ENCODE measurements around the gene PERM1.

The PERM1 gene

DNA sequence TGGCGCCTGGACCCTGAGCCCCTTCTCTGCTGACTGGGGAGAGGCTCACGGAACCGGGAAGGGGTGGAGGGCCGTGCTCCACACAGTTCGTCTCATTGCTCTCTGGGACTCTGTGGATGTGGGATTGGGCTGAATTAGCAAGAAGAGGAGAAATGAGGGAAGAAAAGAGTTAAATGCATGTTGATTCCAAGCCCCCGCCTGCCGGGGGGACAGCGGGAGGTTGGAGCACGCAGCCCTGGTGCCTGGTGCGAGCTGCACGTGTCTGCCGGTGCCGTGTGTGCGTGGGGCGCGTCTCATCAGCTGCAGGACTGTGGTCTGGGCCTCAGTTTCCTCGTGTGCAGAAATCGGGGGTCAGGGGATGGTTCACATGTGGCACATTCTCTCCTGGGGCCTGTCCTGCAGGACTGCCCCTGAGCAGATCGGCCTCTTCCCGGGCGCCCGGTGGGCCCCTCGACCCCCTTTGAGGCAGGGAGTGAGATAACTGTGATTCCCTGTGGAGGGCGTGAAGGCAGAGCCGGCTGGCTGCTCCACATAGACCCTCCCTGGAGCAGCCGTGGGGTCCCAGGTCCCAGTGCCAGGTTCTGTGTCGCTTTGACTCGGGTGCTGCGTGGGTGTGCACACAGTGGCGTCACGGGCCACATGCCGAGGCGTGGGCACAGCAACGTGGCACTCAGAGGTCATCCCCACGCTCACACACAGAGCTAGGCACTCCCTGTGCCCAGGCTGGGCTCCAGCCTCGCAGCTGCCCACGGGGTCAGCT lies 46.7 kb downstream of the PERM1 start:
- H3K27me3 ChIP-seq (replicated peaks; ENCODE audit: control insufficient read depth, insufficient read depth, low read length, poor library complexity, severe bottlenecking): peaks cover 32% of the 10 kb centered on the region
- no peaks in the 10 kb centered on the region for H3K9me3 ChIP-seq (ENCODE audit: control insufficient read depth, low read length)
- no peaks in the 10 kb centered on the region for H3K36me3 ChIP-seq (ENCODE audit: control insufficient read depth, insufficient read depth, low read length)
- H3K4me1 ChIP-seq (ENCODE audit: control insufficient read depth, insufficient read depth, low read length, poor library complexity, severe bottlenecking): no peaks in the 10 kb centered on the region
- DNase-seq: no peak
- no peak overlapping the region for H3K27ac ChIP-seq (ENCODE audit: insufficient read depth, low read length, poor library complexity, severe bottlenecking)
- no peak overlapping the region for H3K4me3 ChIP-seq (ENCODE audit: insufficient read depth, low read depth, low read length, poor library complexity, severe bottlenecking)

GRCh38 chr1:933603-933940 lies 48.3 kb downstream of the PERM1 start:
- Histone ChIP-seq H3K4me3 (ENCODE audit: insufficient read depth, low read depth, low read length, poor library complexity, severe bottlenecking) (no peak overlapping the region), H3K27ac (ENCODE audit: insufficient read depth, low read length, poor library complexity, severe bottlenecking) (no peak overlapping the region), H3K27me3 (replicated peaks; ENCODE audit: control insufficient read depth, insufficient read depth, low read length, poor library complexity, severe bottlenecking) (peaks cover 20% of the 10 kb centered on the region), H3K36me3 (ENCODE audit: control insufficient read depth, insufficient read depth, low read length) (no peaks in the 10 kb centered on the region), H3K9me3 (ENCODE audit: control insufficient read depth, low read length) (no peaks in the 10 kb centered on the region), H3K4me1 (ENCODE audit: control insufficient read depth, insufficient read depth, low read length, poor library complexity, severe bottlenecking) (no peaks in the 10 kb centered on the region)
- no peak for DNase-seq

DNA sequence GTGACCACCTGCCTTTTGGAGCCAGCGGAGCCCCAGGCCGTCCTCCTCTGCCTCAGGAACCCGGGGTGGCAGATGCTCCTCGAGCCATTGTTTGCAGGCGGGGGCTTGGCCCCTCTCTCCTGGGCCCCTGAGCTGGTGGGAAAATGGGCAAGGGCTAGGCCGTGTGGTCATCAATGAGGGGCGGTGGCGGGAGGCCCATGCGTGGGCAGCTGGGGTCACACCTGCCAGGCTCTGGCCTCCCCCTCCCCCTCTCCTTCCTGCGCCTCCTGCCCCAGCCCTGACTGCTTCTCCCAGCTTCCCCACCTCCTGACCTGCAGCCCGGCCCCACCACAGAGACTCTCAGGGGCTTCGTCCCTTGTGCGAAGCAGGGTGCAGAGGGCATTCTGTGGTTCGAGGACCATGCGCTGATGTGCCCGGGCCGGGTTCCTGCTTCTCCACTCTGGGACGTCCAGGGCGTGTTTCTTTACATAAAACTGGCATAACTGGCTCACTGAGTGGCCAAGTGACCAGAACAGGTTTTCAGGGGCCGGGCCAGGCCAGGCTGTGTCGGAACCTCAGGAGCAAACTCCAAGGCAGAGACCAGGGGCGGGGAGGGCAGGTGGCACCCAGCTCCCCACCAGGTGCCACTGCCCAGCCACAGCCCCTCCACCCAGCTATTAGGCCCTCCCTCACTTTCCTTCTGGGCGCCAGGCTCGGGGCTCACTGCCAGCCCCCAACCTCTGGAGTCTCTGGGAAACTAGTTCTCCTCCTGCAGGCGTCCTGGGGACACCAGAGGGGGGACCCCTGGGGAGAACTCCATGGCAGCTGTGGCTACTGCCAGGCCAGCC lies 48.9 kb downstream of the PERM1 start:
- Histone ChIP-seq H3K4me1 (ENCODE audit: control insufficient read depth, insufficient read depth, low read length, poor library complexity, severe bottlenecking) (no peaks in the 10 kb centered on the region), H3K36me3 (ENCODE audit: control insufficient read depth, insufficient read depth, low read length) (no peaks in the 10 kb centered on the region), H3K4me3 (ENCODE audit: insufficient read depth, low read depth, low read length, poor library complexity, severe bottlenecking) (no peak overlapping the region), H3K27me3 (replicated peaks; ENCODE audit: control insufficient read depth, insufficient read depth, low read length, poor library complexity, severe bottlenecking) (peaks cover 20% of the 10 kb centered on the region), H3K27ac (ENCODE audit: insufficient read depth, low read length, poor library complexity, severe bottlenecking) (no peak overlapping the region), H3K9me3 (ENCODE audit: control insufficient read depth, low read length) (no peaks in the 10 kb centered on the region)
- DNase-seq: no peak

DNA sequence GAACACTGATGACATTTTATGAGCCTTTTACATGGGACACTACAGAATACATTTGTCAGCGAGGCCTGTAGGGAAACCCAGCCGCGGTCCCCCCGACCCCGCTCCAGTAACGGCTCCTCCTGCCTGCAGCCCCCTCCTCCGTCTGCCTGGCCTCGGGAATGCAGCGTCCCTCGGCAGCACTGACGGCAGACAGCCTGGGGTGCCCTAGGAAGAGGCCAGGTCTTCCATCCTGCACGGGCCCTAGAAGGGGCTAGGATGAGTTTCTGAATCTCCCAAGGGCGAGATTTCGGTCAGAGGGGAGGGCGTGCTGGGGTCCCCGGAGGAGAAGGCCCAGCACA lies 49.8 kb downstream of the PERM1 start:
- H3K4me3 ChIP-seq (ENCODE audit: insufficient read depth, low read depth, low read length, poor library complexity, severe bottlenecking): no peak overlapping the region
- DNase-seq: no peak
- H3K4me1 ChIP-seq (ENCODE audit: control insufficient read depth, insufficient read depth, low read length, poor library complexity, severe bottlenecking): no peaks in the 10 kb centered on the region
- no peaks in the 10 kb centered on the region for H3K9me3 ChIP-seq (ENCODE audit: control insufficient read depth, low read length)
- no peaks in the 10 kb centered on the region for H3K36me3 ChIP-seq (ENCODE audit: control insufficient read depth, insufficient read depth, low read length)
- no peak overlapping the region for H3K27ac ChIP-seq (ENCODE audit: insufficient read depth, low read length, poor library complexity, severe bottlenecking)
- H3K27me3 ChIP-seq (replicated peaks; ENCODE audit: control insufficient read depth, insufficient read depth, low read length, poor library complexity, severe bottlenecking): peaks cover 25% of the 10 kb centered on the region

- Histone ChIP-seq H3K36me3 (ENCODE audit: control insufficient read depth, insufficient read depth, low read length) (no peaks in the 10 kb centered on the region), H3K4me1 (ENCODE audit: control insufficient read depth, insufficient read depth, low read length, poor library complexity, severe bottlenecking) (no peaks in the 10 kb centered on the region), H3K9me3 (ENCODE audit: control insufficient read depth, low read length) (no peaks in the 10 kb centered on the region), H3K4me3 (ENCODE audit: insufficient read depth, low read depth, low read length, poor library complexity, severe bottlenecking) (no peak overlapping the region), H3K27ac (ENCODE audit: insufficient read depth, low read length, poor library complexity, severe bottlenecking) (no peak overlapping the region), H3K27me3 (replicated peaks; ENCODE audit: control insufficient read depth, insufficient read depth, low read length, poor library complexity, severe bottlenecking) (peaks cover 27% of the 10 kb centered on the region)
- no peak for DNase-seq
Observed at GRCh38 chr1:931380-932172, 50.3 kb downstream of the PERM1 start.

GRCh38 chr1:930633-931138 lies 51.2 kb downstream of the PERM1 start:
- Histone ChIP-seq H3K36me3 (ENCODE audit: control insufficient read depth, insufficient read depth, low read length) (no peaks in the 10 kb centered on the region), H3K4me3 (ENCODE audit: insufficient read depth, low read depth, low read length, poor library complexity, severe bottlenecking) (no peak overlapping the region), H3K27ac (ENCODE audit: insufficient read depth, low read length, poor library complexity, severe bottlenecking) (no peak overlapping the region), H3K27me3 (replicated peaks; ENCODE audit: control insufficient read depth, insufficient read depth, low read length, poor library complexity, severe bottlenecking) (peaks cover 31% of the 10 kb centered on the region), H3K4me1 (ENCODE audit: control insufficient read depth, insufficient read depth, low read length, poor library complexity, severe bottlenecking) (peaks cover 3% of the 10 kb centered on the region), H3K9me3 (ENCODE audit: control insufficient read depth, low read length) (no peaks in the 10 kb centered on the region)
- DNase-seq: no peak

DNA sequence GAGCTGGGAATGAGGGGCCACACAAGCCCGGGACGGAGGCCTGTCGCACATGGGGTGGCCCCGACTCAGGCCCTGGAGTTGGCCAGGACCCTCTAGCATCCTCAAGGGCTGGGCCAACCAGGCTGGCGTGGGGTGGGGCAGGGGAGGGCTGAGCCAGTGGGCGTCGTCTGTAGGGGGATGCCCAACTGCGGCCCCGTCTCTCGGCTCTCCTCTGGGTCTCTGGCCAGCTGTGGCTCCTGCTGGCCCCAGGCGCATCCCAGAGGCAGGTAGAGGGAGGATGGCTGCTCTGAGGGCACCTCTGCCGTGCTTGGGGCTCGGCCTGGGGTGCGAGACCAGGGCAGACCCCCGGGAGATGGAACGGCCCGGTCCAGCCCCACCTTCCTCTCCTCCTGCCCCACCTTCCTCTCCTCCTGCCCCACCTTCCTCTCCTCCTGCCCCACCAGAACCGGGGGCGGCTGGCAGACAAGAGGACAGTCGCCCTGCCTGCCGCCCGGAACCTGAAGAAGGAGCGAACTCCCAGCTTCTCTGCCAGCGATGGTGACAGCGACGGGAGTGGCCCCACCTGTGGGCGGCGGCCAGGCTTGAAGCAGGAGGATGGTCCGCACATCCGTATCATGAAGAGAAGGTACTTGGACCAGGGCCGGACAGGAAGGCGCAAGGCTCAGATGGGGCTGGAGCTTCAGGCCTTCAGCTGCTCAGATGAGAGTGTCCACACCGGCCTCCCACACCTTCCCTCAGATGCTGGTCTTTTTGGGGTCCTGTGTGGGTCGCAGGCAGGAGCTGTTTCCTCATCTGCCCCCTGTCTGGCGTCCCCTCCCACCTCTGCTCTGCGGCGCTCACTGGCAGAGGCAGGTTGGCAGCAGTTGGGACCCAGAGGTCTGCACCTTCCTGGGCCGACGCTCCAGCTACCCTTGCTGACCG lies 51.9 kb downstream of the PERM1 start:
- no peak overlapping the region for H3K4me3 ChIP-seq (ENCODE audit: insufficient read depth, low read depth, low read length, poor library complexity, severe bottlenecking)
- H3K4me1 ChIP-seq (ENCODE audit: control insufficient read depth, insufficient read depth, low read length, poor library complexity, severe bottlenecking): peaks cover 9% of the 10 kb centered on the region
- H3K27me3 ChIP-seq (replicated peaks; ENCODE audit: control insufficient read depth, insufficient read depth, low read length, poor library complexity, severe bottlenecking): peaks cover 28% of the 10 kb centered on the region

DNA sequence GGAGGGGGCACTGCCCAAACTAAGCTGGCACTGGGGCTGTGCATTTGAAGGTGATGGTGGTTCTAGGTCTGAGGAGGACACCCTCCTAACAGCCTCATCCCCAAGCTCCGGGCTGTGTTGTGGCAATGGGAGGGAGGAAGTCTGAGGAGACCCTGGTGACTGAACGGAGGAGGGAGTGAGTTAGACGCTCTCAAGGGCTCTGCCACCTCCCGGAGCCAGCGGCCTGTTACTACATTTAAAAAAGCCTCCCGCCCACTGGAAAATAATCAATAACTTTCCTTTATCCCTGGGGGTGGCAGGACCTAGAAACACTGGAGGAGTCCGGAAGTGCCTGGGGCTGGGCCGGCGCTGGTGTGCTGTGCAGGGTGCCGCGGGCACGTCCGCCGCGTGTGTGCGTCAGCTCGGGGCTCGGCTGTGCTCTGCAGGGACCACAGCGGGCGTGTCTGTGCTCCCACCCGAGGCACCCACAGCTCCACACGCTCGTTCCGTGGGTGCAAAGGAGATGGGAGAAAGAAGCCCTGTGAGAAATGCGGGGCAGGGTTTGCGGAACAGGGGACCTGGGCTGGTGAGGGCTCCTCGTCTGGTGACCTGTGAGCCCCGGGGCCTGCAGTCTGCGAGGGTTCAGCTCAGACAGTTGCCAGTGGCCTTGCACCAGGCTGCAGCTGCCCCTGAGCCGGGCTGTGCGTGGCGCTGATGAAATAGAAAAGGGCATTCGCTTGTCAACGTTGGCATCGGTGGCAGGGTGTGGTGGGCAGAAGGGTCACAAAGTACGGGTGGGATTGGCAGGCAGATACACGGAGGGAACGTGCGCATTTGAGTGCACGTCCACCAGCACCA lies 52.9 kb downstream of the PERM1 start:
- peaks cover 14% of the 10 kb centered on the region for H3K4me1 ChIP-seq (ENCODE audit: control insufficient read depth, insufficient read depth, low read length, poor library complexity, severe bottlenecking)
- peaks cover 31% of the 10 kb centered on the region for H3K27me3 ChIP-seq (replicated peaks; ENCODE audit: control insufficient read depth, insufficient read depth, low read length, poor library complexity, severe bottlenecking)

More for the DNA sequence above, 51.9 kb downstream of the PERM1 start:
- H3K36me3 ChIP-seq (ENCODE audit: control insufficient read depth, insufficient read depth, low read length): no peaks in the 10 kb centered on the region
- no peak for DNase-seq
- no peaks in the 10 kb centered on the region for H3K9me3 ChIP-seq (ENCODE audit: control insufficient read depth, low read length)
- H3K27ac ChIP-seq (ENCODE audit: insufficient read depth, low read length, poor library complexity, severe bottlenecking): no peak overlapping the region

More for the DNA sequence above, 52.9 kb downstream of the PERM1 start:
- no peaks in the 10 kb centered on the region for H3K36me3 ChIP-seq (ENCODE audit: control insufficient read depth, insufficient read depth, low read length)
- no peak for DNase-seq
- H3K9me3 ChIP-seq (ENCODE audit: control insufficient read depth, low read length): no peaks in the 10 kb centered on the region
- H3K4me3 ChIP-seq (ENCODE audit: insufficient read depth, low read depth, low read length, poor library complexity, severe bottlenecking): no peak overlapping the region
- no peak overlapping the region for H3K27ac ChIP-seq (ENCODE audit: insufficient read depth, low read length, poor library complexity, severe bottlenecking)
